ENCODE measurements around the gene PDIA6. TPM values are rescaled to one million over a fixed set of nuclear protein-coding genes. Genes with fewer than 3 reads are reported as not detected.

PDIA6 gene
- total and polyA plus RNA-seq, 10 of the 15 experiments (the other 5 are each of a cell fraction or from before 2014, with no cell fraction given): 148 to 526 (median 209) TPM

GRCh38 chr2:10764096-10764785 is 48.3 kb downstream of the PDIA6 start:
- Histone ChIP-seq H3K4me1 (ENCODE audit: control insufficient read depth, insufficient read depth, low read length) (no peaks in the 10 kb centered on the region), H3K27me3 (replicated peaks in 1 of 2; ENCODE audit: control insufficient read depth in 2 of 2, insufficient read depth in 2 of 2, low read length in 1 of 2) (no peaks in the 10 kb centered on the region), H3K9ac (ENCODE audit: control insufficient read depth, insufficient read depth, low read length) (no peak overlapping the region), H3K9me3 (replicated peaks; ENCODE audit: control insufficient read depth, insufficient read depth, low read length) (no peaks in the 10 kb centered on the region), H3K4me2 (ENCODE audit: control insufficient read depth, insufficient read depth) (no peak overlapping the region), H3K27ac (ENCODE audit: control insufficient read depth, insufficient read depth) (no peak overlapping the region), H4K20me1 (ENCODE audit: control insufficient read depth, insufficient read depth) (no peaks in the 10 kb centered on the region), H2AFZ (ENCODE audit: control insufficient read depth, low read depth, low read length) (no peak overlapping the region), H3K36me3 (ENCODE audit: control insufficient read depth in 2 of 2, insufficient read depth in 2 of 2, low read length in 1 of 2) (no peaks in the 10 kb centered on the region), H3K4me3 (no peak overlapping the region), H3K79me2 (ENCODE audit: control insufficient read depth, insufficient read depth, low read length) (no peaks in the 10 kb centered on the region)
- RAD21 ChIA-PET (ENCODE audit: unreplicated experiment): no interaction called here
- CTCF ChIA-PET: no interaction called here
- POLR2A ChIA-PET: interaction anchor here (0.6 kb wide), 1 partner anchor 17 kb away, joined by 3 read pairs; no protein-coding TSS in a partner anchor
- FAIRE-seq (no peak), DNase-seq (ENCODE audit: low read depth, low spot score) (no peak), ATAC-seq (no peak)
- BruUV-seq (replicated peaks): no TSS peak
- intact Hi-C loops (cut with micrococcal nuclease; ENCODE audit: unreplicated experiment): no loop called here
- in situ Hi-C loops (cut with MboI): no loop called here
- 65% methylated on average over 18 of the region's 18 CpGs for WGBS (ENCODE audit: insufficient coverage, insufficient replicate concordance, low lambda C conversion rate, missing lambda C conversion rate)
- SMC1A ChIA-PET (ENCODE audit: uncharacterized antibody, unreplicated experiment): no interaction called here
- TF ChIP-seq SREBF1 (IDR thresholded peaks at IDR 0.05; ENCODE audit: low read length): no peak
- TF ChIP-seq FOS (IDR thresholded peaks at IDR 0.05; ENCODE audit: borderline replicate concordance, extremely low read depth, insufficient read length): no peak
- no peak for TF ChIP-seq WRNIP1 (IDR thresholded peaks at IDR 0.05; ENCODE audit: borderline replicate concordance, low read depth, low read length)
- no peak for TF ChIP-seq SIN3A (IDR thresholded peaks at IDR 0.05; ENCODE audit: low read depth, low read length)
- TF ChIP-seq MEF2A (IDR thresholded peaks at IDR 0.05; ENCODE audit: insufficient read depth, low read depth, low read length): no peak
- TF ChIP-seq STAT3 (IDR thresholded peaks at IDR 0.05; ENCODE audit: low read depth, low read length): no peak
- TF ChIP-seq, protein P1, sequence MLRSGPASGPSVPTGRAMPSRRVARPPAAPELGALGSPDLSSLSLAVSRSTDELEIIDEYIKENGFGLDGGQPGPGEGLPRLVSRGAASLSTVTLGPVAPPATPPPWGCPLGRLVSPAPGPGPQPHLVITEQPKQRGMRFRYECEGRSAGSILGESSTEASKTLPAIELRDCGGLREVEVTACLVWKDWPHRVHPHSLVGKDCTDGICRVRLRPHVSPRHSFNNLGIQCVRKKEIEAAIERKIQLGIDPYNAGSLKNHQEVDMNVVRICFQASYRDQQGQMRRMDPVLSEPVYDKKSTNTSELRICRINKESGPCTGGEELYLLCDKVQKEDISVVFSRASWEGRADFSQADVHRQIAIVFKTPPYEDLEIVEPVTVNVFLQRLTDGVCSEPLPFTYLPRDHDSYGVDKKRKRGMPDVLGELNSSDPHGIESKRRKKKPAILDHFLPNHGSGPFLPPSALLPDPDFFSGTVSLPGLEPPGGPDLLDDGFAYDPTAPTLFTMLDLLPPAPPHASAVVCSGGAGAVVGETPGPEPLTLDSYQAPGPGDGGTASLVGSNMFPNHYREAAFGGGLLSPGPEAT (IDR thresholded peaks at IDR 0.05; ENCODE audit: low read depth): no peak
- TF ChIP-seq CHD2 (IDR thresholded peaks at IDR 0.05; ENCODE audit: borderline replicate concordance, low read depth, low read length): no peak
- no peak for TF ChIP-seq NFIC (IDR thresholded peaks at IDR 0.05; ENCODE audit: low read depth, low read length)
- no peak for TF ChIP-seq CBX5 (IDR thresholded peaks at IDR 0.05; ENCODE audit: low read depth)
- TF ChIP-seq EP300 (IDR thresholded peaks at IDR 0.05; ENCODE audit: borderline replicate concordance in 1 of 2, control insufficient read depth in 1 of 2, low read depth in 2 of 2, low read length in 2 of 2): no peak
- no peak for TF ChIP-seq IRF4 (IDR thresholded peaks at IDR 0.05; ENCODE audit: low read depth, low read length)
- TF ChIP-seq NR2F1 (conservative IDR thresholded peaks at IDR 0.05): no peak
- no peak for TF ChIP-seq BHLHE40 (IDR thresholded peaks at IDR 0.05; ENCODE audit: borderline replicate concordance in 1 of 2, low read depth in 2 of 2, low read length in 1 of 2)
- no peak for TF ChIP-seq ZBED1 (IDR thresholded peaks at IDR 0.05; ENCODE audit: borderline replicate concordance)
- no peak for TF ChIP-seq BRCA1 (IDR thresholded peaks at IDR 0.05; ENCODE audit: low read depth, low read length)
- TF ChIP-seq NKRF (conservative IDR thresholded peaks at IDR 0.05): no peak
- TF ChIP-seq PAX5 (IDR thresholded peaks at IDR 0.05; ENCODE audit: borderline replicate concordance, low read depth, low read length): no peak
- no peak for TF ChIP-seq MLLT1 (IDR thresholded peaks at IDR 0.05)

Measured in GM12878 (cell line).